ENCODE data around the gene GNAO1.

Gene GNAO1

DNA sequence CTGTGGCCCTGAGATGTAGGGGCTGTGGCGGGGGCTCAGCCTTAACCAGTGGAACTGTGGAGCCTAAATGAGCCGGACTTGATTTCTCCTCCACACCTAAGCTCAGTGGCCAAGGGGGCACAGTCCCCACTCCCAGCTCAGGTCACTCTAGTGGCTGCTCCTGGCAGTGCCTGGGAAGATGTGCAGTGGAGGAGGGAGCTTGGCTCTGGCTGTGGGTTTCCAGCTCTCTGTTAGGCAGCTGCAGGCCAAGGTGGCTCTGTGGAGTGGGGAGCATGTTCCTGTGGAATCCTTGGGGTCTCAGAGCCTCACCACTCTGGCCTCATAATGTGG lies 157.8 kb downstream of the GNAO1 start:
- no peak for DNase-seq (ENCODE audit: low read depth)
- H3K4me3 ChIP-seq (ENCODE audit: control insufficient read depth, low read depth, low read length), result no peak overlapping the region
- TF ChIP-seq CTCF (conservative IDR thresholded peaks at IDR 0.05; ENCODE audit: control insufficient read depth, insufficient read depth, low read depth, low read length), result no peak

- TF ChIP-seq CTCF (conservative IDR thresholded peaks at IDR 0.05; ENCODE audit: control insufficient read depth, insufficient read depth, low read depth, low read length), result no peak
- no peak for DNase-seq (ENCODE audit: low read depth)
- H3K4me3 ChIP-seq (ENCODE audit: control insufficient read depth, low read depth, low read length), result no peak overlapping the region
Measured at GRCh38 chr16:56349711-56350161, 158.4 kb downstream of the GNAO1 start.

GRCh38 chr16:56350491-56351405 lies 159.5 kb downstream of the GNAO1 start:
- DNase-seq (ENCODE audit: low read depth), result no peak
- H3K4me3 ChIP-seq (ENCODE audit: control insufficient read depth, low read depth, low read length), result no peak overlapping the region
- TF ChIP-seq CTCF (conservative IDR thresholded peaks at IDR 0.05; ENCODE audit: control insufficient read depth, insufficient read depth, low read depth, low read length), result no peak

- no peak for DNase-seq (ENCODE audit: low read depth)
- no peak overlapping the region for H3K4me3 ChIP-seq (ENCODE audit: control insufficient read depth, low read depth, low read length)
- no peak for TF ChIP-seq CTCF (conservative IDR thresholded peaks at IDR 0.05; ENCODE audit: control insufficient read depth, insufficient read depth, low read depth, low read length)
Measured at GRCh38 chr16:56351481-56351880, 160.2 kb downstream of the GNAO1 start.

- DNase-seq (ENCODE audit: low read depth), result no peak
- H3K4me3 ChIP-seq (ENCODE audit: control insufficient read depth, low read depth, low read length), result no peak overlapping the region
- TF ChIP-seq CTCF (conservative IDR thresholded peaks at IDR 0.05; ENCODE audit: control insufficient read depth, insufficient read depth, low read depth, low read length), result no peak
Measured at GRCh38 chr16:56352351-56353053, 161.2 kb downstream of the GNAO1 start.

DNA sequence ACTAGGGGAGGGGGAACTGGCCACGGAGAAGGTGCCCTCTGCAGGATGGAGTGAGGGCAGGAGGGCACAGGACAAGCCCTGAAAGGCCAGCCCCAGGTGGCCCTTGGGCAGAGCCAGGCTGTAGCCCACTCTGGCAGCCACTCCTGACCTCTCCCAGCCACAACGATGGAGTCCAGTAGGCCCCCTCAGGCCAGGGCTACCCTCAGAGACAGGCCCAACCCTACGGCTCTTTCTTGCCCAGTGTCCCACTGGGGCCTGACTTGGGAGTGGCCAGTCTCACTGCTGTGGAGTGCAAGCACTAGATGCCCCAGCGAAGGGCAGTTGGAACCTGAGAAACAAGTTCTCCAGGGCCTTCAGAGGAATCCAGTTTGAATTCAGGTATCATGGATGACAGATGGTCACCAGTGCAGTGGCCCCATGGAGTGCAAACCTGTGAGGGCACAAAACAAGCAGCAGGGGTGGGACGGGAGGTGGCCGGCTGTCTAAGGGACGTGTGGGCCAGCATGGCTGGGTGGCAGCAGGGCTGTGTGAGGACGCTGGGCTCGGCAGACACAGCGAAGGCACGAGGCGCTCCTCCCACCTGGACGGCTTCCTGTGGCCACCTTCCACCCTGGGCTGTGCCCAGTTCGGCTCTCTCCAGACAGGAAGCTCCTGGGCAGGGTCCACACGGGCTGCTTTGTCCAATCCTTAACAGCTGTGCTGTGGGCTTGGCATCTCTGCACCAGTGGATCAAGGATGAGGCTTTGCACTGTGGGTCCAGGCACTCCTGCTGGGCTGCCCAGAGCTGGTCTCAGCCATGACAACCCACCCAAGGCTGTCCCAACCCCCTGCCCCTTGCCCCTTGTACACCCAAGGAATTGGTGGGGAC lies 162.0 kb downstream of the GNAO1 start:
- TF ChIP-seq CTCF (conservative IDR thresholded peaks at IDR 0.05; ENCODE audit: control insufficient read depth, insufficient read depth, low read depth, low read length), result no peak
- H3K4me3 ChIP-seq (ENCODE audit: control insufficient read depth, low read depth, low read length), result no peak overlapping the region
- DNase-seq (ENCODE audit: low read depth), result no peak

Data from fibroblast of mammary gland (primary cell).